ENCODE data around the gene WDR17.
A peak's percentile ranks its signal among the peaks of the same experiment; 100 is the strongest.

The WDR17 gene

DNA sequence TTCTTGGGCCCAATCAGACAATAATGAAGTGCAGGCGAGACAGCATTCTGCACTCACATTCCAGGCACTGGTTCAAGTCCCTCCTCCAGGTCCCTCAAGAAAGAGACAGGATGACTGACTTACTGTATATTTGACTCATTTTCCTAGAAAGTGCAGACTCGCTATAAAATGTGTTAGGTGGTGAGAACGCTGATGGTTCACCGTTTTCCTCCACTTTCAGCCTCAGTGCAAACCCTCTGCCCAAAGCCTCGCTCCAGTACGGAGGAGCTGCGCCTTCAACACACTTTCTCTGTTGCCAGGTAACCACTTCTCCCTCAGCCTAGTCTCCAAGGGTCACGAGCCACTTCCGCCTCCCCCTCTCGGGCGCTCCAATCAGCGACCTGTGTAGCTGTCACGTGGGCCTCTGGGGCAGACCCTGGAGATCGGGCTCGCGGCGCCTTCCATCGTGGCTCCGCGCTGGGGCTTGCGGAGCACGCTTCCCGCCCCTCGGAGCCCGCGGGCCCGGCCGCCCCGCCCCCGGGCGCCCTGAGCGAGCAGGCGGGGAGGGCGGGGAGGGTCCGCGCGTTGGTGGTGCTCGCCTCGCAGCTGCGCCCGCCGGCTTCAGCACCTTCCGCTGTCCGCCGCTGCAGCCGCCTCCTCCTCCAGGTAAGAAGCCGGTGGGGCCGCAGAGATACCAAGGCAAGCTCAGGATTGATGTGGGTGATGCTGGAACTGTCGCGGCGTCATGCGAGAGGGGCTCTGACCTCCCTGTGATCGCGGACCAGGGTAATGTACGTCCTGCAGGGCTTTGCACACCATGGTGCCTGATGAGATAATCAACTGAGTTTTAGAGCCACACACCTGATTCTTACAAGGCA, at the start of gene WDR17:
WDR17 (plus strand) TSS at position 407 of the 857 bp plus-strand sequence. CDS start 45,740 bp downstream, outside the sequence.
- peak; percentile 58 for DNase-seq (ENCODE audit: low read depth)

DNA sequence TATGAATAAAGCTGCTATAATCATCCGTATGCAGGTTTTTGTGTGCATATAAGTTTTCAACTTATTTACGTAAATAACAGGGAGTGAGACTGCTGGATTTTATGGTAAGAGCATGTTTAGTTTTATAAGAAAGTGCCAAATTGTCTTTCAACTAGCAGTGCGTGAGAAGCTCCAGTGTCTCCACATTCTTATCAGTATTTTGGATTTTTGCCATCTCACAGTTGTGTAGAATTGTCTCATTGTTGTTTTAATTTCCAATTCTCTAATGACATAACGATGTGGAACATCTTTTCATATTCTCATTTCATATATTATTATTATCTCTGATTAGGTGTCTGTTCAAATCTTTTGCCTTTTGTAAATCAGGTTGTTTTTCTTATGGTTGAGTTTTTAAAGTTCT, 49.0 kb upstream of the WDR17 start:
- no peak for DNase-seq (ENCODE audit: low read depth)

DNA sequence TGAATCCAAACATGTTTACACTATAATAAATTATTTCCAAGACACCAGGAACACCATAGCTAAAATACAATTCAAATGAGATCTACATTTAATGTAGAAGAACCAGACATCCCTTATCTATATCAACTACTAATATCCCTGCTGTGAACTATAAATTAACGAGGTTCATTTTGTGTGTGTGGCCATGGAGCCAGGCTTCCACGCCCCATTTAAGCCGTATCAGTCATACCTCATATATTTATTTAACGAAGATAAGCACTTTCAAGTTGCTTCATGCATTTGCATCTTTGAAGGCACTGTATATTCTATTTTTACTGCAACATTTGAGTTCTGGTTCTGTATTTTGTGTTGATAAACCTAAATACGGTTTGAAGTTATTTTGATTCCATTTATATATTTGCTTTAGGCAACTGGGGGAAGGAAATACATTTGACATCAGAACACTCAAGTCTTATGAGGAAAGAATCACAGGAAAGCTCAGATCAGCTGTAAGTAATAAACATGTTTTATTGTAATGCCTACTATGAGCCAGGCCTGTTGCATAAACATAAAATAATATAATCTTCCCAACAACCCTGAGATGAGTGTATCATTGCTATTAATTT, 45.1 kb upstream of the WDR17 start:
- DNase-seq (ENCODE audit: low read depth): no peak

DNA sequence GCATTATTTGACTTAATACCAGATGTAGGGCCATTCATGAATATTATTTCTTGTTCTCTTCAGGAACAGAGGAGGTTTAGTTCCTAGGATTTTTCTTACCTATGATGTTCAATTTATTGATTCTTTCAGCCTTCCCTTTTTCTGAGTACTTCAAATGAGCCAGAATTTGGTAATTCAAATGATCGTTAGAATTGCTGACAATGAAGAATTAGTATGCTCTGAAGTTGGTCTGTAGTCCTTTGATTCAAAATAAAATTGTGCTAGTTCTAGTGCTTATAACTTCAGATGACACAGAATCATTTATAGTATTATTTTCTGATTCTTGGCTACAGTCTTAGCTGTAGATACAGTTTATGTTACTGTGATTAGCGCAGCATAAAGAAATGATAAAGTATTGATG, 35.2 kb upstream of the WDR17 start:
- DNase-seq (ENCODE audit: low read depth): no peak

DNA sequence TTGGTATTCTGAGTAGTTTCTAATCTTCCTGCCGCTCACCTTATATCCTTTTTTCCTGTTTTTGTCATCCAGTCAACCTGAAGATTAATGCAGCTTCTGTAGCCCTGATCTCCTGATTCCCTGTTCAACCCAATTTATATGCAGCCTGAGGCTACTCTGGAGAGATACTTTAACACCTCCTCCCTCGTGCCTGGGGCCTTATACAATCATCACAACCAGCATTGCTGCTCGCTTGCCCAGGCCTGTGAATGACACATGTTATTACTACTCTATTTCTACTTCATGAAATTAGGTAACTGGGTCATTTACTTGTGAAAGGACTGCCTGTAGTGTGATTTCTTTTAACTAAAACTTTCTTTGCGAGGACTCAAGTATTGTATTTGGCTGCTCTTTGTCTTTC, 33.7 kb upstream of the WDR17 start:
- DNase-seq (ENCODE audit: low read depth): no peak

DNA sequence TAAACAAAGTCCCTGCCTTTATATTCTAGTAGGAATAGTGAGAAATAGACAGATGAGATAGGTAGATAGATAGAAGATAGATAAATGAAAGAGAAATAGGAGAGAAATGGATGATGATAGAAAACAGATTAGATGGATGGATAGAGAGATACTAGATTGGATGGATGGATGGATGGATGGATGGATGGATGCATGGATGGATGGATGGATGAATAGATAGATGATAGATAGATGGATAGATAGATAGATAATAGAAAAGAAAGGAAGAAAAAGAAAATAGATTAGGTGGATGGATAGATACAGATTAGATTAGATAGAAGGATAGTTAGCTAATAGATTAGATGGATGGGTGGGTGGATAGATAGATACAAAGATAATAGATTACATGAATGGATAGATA, 33.2 kb upstream of the WDR17 start:
- no peak for DNase-seq (ENCODE audit: low read depth)

DNA sequence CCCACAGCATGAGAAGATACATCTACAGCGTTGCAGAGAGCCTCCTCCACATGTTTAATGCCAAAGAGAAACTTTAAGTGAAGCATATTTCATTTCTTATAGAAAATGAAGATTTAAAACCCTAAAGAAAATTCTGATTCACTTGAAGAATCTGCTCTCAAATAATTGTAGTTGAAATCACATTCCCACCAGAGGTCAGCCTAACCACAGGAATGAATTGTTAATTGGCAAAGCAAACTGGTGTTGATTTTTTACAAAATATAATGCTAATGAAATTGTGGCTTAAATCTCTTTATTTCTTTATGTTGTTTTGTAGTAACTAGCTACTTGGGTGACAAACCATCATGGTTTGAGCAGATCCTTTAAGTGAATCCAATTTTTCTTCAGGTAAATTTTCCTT, 31.1 kb upstream of the WDR17 start:
- DNase-seq (ENCODE audit: low read depth): peak; percentile 37

DNA sequence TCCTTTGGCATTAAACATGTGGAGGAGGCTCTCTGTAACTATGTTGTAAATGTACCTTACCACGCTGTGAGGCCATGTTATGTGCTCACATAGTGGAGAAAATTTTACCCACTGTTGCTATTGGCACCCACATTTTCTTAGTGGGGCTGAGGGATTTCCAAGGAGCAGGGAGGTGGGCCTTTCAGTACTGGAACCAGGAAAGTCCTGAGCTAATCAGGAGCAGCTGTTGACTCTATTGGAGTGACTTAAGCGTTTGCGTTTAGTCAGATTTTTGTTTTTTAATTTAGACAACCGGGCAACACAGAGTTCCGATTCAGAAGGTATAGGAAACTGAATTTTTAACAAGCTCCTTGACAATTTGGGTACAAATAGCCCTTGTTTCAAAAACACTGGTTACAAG, 30.7 kb upstream of the WDR17 start:
- no peak for DNase-seq (ENCODE audit: low read depth)

DNA sequence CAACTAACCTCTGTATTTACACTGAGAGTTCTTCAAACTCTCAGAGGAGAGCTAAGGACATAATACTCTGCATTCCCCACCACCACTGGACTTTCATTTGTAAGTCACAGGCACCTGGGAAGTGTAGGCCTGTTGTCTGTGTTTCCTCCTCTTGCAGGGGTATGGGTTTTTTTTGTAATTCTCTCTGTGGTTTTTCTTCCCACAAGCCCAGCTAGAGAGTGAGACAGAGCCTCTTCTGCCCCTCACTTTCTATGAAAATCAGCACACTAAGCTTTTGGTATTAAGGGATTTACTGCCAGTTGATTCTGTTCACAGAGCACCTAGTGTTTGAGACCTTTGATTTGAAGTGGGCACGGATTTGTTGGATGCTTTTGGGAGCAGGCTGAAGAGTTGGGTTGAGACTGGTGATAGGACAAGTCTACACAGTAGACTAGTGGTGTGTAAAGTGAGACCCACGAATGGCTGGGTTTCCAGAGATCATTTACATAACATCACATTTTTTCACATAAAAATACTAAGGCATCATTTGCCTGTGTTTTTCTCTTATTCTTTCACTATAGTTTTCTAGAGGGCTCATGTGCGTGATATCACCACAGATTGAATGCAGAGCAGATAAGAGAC, 28.9 kb upstream of the WDR17 start:
- DNase-seq (ENCODE audit: low read depth): no peak

DNA sequence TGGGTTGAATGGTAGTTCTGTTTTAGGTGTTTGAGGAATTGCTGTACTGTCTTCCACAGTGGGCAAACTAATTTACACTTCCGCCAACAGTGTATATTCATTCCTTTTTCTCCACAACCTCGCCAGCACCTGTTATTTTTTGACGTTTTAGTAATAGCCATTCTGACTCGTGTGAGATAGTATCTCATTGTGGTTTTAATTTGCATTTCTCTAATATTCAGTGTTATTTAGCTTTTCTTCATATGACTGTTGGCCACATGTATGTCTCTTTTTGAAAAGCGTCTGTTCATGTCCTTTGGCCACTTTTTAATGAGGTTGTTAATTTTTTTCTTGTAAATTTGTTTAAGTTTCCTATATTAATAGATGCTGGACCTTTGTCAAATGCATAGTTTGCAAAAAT, 26.9 kb upstream of the WDR17 start:
- DNase-seq (ENCODE audit: low read depth): no peak

DNA sequence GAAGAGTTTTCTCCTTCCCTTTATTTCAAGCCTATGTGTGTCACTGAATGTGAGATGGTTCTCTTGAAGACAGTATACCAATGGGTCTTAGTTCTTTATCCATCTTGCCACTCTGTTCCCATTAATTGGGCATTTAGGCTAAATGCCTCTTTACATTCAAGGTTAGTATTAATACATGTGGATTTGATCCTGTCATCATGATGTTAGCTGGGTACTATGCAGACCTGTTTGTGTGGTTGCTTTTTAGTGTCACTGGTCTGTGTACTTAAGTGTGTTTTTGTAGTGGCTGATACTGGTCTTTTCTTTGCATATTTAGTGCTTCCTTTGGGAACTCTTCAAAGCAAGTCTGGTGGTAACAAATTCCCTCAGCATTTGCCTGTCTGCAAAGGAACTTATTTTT, 23.4 kb upstream of the WDR17 start:
- DNase-seq (ENCODE audit: low read depth): no peak

DNA sequence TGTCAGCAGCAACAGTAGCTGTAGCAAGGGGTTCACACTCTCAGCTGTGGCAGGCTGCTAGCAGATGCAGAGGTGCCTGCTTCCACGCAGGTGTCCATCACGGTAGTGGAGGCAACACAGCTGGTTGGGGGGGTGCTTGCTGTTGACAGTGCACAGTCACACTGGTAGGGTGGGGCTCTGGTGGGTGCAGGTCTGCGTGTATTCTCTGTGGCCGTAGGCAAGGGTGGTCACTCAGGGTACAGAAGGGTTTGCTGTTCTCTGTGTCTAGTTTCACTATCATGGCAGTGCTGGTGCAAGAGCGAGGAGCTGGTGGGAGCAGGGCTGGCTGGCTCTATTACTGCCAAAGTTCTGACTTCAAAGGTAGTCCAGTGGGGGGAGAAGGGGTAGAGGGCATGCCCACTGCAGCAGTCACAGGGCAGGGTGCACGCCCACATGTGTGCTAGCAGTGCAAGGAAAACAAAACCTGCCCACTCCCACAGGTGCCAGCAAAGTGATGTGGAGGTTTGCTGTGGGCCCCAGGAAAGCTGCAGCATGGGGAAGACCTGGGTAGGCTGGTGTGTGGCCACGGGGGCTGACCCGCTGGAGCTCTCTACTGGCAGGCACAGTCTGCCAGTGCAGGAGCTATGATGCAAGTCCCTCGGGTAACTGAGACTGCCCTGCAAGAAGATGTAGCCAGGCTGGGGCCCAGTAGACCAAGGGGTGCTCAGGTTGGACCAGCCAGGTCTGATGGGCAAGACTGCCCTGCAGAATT, 21.6 kb upstream of the WDR17 start:
- DNase-seq (ENCODE audit: low read depth): no peak

DNA sequence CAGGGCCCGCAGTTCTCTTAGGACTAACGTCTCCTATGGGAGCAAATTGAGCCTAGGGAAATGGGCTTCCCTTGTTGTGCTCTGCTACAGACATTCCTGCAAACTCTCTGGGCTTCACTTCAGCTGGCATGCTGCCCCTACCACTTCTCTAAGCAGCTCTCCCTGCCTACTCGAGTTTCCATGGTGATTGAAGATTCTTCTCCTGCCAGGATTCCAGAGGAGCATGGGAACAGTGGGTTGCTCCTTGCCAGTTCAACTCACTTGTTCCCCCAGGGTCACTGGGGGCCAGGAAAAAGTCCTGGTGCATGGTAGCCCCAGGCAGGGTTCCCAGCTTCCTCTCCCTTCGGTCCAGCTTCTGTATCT, 21.1 kb upstream of the WDR17 start:
- no peak for DNase-seq (ENCODE audit: low read depth)

DNA sequence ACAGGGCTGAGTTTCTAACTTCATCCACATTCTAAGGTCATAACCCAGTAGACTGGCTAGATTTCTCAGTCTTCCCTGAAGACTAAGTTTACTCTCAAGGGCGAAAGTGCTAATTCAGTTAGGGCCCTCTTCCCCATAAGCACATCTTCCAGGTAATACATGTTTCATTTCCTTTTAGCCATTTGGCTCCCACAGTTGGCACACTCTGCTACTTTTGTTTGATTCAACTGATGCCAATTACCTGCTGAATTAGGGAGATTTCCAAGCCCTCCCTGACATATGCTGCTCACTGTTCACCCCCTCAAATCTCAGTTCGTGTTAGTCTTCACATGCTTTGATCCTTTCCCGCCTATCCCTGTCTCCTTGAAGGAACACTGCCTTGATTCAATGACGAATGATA, 17.0 kb upstream of the WDR17 start:
- DNase-seq (ENCODE audit: low read depth): no peak

DNA sequence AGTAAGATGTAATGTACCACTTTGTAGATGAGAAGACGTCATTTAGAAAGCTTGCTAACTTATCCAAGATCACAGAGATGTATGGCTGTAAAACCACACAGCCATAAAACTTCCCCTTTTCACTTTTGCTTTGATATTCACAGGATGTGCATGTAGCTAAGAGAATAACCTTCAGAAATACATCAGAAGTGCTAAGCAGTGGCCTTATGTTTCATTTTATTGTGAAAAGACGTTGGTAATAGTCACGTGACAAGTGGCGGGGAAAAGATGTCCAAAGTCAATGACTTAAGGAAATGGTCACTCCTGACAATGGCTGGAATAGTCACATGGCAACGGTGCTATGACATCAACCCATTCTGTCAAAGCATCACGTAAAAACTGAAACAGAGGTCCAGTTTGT, 12.9 kb upstream of the WDR17 start:
- DNase-seq (ENCODE audit: low read depth): no peak

DNA sequence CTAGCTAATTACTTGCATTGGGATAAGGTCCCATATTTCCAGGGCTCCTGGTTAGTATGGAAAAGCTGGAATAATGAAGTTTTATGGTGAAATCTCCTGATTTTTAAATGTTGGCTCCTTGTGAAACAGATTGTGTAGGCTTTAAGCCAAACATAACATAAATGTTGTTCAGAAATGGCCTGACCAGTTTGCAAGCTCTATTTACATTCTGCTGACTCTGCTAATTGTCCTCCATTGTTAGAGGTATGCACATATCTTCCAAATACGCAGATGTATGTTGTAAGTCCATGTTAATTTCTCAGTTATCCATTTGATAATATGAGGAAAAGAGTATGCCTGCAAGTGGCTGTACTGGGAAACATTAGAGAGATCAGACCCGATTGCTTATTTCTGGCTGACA, 11.9 kb upstream of the WDR17 start:
- no peak for DNase-seq (ENCODE audit: low read depth)

DNA sequence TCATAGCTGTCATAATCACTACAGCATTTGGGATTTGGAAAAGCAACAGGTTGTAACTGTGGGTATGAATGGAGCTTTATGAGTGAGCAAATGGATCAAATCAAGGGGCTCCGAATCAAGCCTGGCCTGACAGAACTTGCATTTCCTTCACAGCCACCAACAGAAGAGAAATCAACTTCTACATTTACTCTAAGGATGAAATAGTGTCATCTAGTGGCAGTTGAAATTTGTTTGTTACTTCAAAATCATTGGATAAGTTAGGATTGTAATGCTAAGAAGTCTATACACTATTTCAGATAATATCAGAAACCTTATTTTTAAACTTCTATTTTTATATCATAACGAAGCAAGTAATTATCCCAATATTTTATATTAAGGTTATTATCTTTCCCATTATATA, 10.7 kb upstream of the WDR17 start:
- DNase-seq (ENCODE audit: low read depth): no peak

DNA sequence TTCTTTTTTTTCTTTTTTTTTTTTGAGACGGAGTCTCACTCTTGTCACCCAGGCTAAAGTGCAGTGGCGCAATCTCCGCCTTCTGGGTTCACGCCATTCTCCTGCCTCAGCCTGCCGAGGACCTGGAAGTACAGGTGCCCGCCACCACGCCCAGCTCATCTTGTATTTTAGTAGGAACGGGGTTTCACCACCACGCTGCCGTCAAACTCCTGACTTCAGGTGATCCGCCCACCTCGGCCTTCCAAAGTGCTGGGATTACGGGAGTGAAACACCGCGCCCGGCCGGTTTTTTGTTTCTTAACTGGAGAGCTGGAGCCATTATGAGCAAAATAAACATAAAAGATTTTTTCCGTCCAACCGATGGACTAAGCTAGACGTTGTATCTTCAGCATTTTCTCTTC, 1.9 kb upstream of the WDR17 start:
- no peak for DNase-seq (ENCODE audit: low read depth)

DNA sequence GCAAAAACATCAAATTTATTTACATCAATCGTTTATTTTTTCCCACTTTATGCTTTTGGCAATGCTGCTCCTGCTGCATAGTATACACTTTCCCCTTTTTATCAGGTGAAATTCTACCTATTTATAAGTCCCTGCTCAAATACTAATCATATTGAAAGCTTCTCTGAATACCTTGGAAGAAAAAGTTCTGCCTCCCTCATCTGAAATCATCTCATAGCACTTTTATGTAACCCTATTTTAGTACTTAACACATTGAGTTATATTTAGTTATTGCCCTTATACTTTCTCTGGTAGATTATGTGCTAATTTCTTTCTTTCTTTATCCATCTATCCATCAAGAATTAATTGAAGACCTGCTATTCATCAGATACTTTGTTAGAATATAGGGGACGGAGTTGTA, 1.1 kb upstream of the WDR17 start:
- no peak for DNase-seq (ENCODE audit: low read depth)

DNA sequence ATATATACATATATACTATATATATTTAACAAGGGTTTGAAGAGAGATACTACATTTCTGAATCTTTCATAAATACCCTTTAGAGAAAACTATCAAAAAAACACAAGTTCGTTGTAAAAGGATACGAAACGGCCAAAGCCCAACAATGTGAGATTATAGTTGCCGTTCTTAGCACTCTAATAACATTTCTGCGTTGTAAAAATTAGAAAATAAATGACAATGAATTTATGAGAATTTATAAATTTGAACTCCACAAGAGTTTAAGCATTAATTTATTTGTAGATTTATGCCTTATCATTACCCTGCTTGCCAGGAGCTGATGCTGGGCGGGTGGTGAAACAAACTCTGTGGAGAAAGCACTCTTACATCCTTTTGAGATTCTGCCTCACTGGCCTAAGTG, 1.1 kb downstream of the WDR17 start:
- no peak for DNase-seq (ENCODE audit: low read depth)

DNA sequence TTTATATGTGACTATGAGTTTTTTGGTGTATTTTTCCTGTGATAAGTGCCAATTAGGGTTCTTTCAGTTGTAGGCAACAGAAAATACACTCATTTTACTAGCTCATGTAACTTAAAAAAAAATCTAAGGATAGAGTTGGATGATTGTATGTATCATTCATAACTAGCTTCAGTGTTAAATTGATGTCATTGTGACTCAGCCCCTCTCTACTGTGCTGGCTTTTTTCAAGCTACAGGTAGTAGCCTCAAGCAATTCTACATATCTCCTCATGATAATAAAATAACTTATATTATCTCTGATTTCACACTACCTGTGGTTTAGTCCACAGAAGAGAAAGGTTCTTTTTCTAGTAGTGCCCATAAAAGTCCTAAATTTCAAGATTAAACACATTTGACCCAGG, 11.9 kb downstream of the WDR17 start:
- no peak for DNase-seq (ENCODE audit: low read depth)

DNA sequence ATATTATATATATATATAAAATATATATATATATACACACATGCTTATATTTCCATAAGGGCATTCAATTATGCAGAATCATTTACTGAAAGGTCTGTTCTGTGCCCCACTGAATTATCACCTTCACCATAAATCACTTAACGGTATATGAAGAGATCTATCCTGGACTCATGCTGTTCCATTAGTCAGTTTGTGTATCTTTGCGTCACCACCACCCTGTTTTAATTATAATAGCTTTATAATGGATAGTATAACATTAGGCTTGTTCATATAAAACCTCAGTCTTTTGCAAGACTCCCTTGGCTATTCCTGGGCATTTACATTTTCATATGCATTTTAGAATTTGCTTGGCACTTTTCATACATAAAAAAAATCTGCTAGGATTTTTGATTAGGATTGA, 19.1 kb downstream of the WDR17 start:
- no peak for DNase-seq (ENCODE audit: low read depth)

DNA sequence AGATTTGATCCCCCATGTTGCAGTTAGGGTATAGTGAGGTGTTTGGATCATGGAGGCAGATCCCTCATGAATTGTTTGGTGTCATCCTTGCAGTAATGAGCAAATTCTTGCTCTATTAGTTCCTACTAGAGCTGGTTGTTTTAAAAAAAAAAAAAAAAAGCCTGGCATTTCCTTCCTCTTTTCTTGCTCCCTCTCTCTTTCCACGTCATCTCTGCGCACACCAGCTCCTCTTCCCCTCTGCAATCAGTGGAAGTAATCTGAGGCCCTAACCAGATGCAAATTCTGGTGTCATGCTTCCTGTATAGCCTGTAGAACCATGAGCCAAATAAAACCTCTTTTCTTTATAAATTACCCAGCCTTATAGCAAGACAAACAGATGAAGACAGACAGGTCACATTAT, 24.5 kb downstream of the WDR17 start:
- no peak for DNase-seq (ENCODE audit: low read depth)
